ENCODE measurements around the gene TNFSF13B.

GRCh38 chr13:108257248-108257647 lies 12.3 kb upstream of the TNFSF13B start:
- TF ChIP-seq POLR2AphosphoS5 (IDR thresholded peaks at IDR 0.05; ENCODE audit: low read depth, low read length), result no peak
- TF ChIP-seq, protein P1, sequence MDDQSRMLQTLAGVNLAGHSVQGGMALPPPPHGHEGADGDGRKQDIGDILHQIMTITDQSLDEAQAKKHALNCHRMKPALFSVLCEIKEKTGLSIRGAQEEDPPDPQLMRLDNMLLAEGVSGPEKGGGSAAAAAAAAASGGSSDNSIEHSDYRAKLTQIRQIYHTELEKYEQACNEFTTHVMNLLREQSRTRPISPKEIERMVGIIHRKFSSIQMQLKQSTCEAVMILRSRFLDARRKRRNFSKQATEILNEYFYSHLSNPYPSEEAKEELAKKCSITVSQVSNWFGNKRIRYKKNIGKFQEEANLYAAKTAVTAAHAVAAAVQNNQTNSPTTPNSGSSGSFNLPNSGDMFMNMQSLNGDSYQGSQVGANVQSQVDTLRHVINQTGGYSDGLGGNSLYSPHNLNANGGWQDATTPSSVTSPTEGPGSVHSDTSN (IDR thresholded peaks at IDR 0.05), result no peak
- TF ChIP-seq CTCF (IDR thresholded peaks at IDR 0.05), result no peak
- TF ChIP-seq MXI1 (IDR thresholded peaks at IDR 0.05; ENCODE audit: low read depth, low read length), result no peak
- no peak for TF ChIP-seq RCOR1 (IDR thresholded peaks at IDR 0.05; ENCODE audit: low read length)
- no peak for TF ChIP-seq TCF12 (IDR thresholded peaks at IDR 0.05)
- TF ChIP-seq, protein P2, sequence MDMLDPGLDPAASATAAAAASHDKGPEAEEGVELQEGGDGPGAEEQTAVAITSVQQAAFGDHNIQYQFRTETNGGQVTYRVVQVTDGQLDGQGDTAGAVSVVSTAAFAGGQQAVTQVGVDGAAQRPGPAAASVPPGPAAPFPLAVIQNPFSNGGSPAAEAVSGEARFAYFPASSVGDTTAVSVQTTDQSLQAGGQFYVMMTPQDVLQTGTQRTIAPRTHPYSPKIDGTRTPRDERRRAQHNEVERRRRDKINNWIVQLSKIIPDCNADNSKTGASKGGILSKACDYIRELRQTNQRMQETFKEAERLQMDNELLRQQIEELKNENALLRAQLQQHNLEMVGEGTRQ (IDR thresholded peaks at IDR 0.05; ENCODE audit: borderline replicate concordance, low read depth, low read length), result no peak
- TF ChIP-seq FOSL2 (IDR thresholded peaks at IDR 0.05; ENCODE audit: borderline replicate concordance, low read depth), result no peak
- TF ChIP-seq RXRA (IDR thresholded peaks at IDR 0.05; ENCODE audit: borderline replicate concordance, low read depth), result no peak
- no peak for TF ChIP-seq RAD21 (IDR thresholded peaks at IDR 0.05; ENCODE audit: low read length)
- TF ChIP-seq, protein P3, sequence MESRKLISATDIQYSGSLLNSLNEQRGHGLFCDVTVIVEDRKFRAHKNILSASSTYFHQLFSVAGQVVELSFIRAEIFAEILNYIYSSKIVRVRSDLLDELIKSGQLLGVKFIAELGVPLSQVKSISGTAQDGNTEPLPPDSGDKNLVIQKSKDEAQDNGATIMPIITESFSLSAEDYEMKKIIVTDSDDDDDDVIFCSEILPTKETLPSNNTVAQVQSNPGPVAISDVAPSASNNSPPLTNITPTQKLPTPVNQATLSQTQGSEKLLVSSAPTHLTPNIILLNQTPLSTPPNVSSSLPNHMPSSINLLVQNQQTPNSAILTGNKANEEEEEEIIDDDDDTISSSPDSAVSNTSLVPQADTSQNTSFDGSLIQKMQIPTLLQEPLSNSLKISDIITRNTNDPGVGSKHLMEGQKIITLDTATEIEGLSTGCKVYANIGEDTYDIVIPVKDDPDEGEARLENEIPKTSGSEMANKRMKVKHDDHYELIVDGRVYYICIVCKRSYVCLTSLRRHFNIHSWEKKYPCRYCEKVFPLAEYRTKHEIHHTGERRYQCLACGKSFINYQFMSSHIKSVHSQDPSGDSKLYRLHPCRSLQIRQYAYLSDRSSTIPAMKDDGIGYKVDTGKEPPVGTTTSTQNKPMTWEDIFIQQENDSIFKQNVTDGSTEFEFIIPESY (IDR thresholded peaks at IDR 0.05; ENCODE audit: borderline replicate concordance, low read depth), result no peak
- TF ChIP-seq EP300 (IDR thresholded peaks at IDR 0.05; ENCODE audit: borderline replicate concordance in 1 of 2, low read depth in 1 of 2, low read length in 1 of 2), result no peak
